Gastroesophageal sphincter (tissue), 4 donors: ENCODE data around the gene IRX6. TPM values are rescaled to one million over a fixed set of nuclear protein-coding genes. Genes with fewer than 3 reads are reported as not detected.

Experiments used
- ATAC-seq: fragments of 150-250 bp; one replicate; pipeline ENCODE4 v1.9.1; 2016; ENCODE audit warnings: mild to moderate bottlenecking, moderate library complexity
- H3K27ac ChIP-seq, 4 donors: fragments of 200-600 bp; sonication (generic) in 3 of 4; 1 replicate in 3 of 4; 2 replicates in 1 of 4; pipeline ENCODE4 v1.5.1; 2016 to 2019
- H3K27me3 ChIP-seq: fragments of 200-600 bp; sonication (generic); one replicate; pipeline ENCODE4 v1.5.1; 2019
- H3K36me3 ChIP-seq, 2 donors: fragments of 200-600 bp; sonication (generic); one replicate each; pipeline ENCODE4 v1.5.1; 2019; ENCODE audit warnings: control low read depth in 1 of 2
- H3K4me1 ChIP-seq, 3 donors: fragments of 200-600 bp; sonication (generic); 1 replicate in 2 of 3; 2 replicates in 1 of 3; pipeline ENCODE4 v1.5.1; 2016 to 2019; ENCODE audit warnings: control low read depth in 2 of 3
- H3K4me3 ChIP-seq, 2 donors: fragments of 200-600 bp; sonication (generic); one replicate each; pipeline ENCODE4 v1.5.1; 2019; ENCODE audit warnings: mild to moderate bottlenecking in 1 of 2, moderate library complexity in 1 of 2
- H3K9me3 ChIP-seq, 3 donors: fragments of 200-600 bp; sonication (generic); one replicate each; pipeline ENCODE4 v1.5.1; 2017 to 2019; ENCODE audit warnings: control low read depth in 2 of 3
- EP300 ChIP-seq: sonication (generic); formaldehyde crosslinking; IDR thresholded peaks from one replicate; pipeline ENCODE4 v1.6.1; 2017; ENCODE audit warnings: antibody characterized with exemption, mild to moderate bottlenecking
- POLR2A ChIP-seq, 2 donors: fragments of 450-650 bp; IDR thresholded peaks; one replicate each; pipeline ENCODE4 v1.6.1; 2017; ENCODE audit warnings: antibody characterized with exemption in 2 of 2, mild to moderate bottlenecking in 2 of 2, moderate library complexity in 1 of 2
- POLR2AphosphoS5 ChIP-seq: sonication (generic); formaldehyde crosslinking; IDR thresholded peaks from one replicate; pipeline ENCODE4 v1.6.1; 2017; ENCODE audit warnings: antibody characterized with exemption
- WGBS, 2 donors: methylation state at CpG; one replicate each; pipeline ENCODE4 v1.1.5; 2018; ENCODE audit warnings: low coverage in 1 of 2; 5-methylcytosine and 5-hydroxymethylcytosine counted together
- small RNA-seq, 4 donors: library from RNA; depleted of rRNA; stranded (forward); fragments of <200 nt; gene quantifications; one replicate each; pipeline ENCODE3, GENCODE V24; 2016
- total RNA-seq, 4 donors: library from RNA; depleted of rRNA; stranded (reverse); fragments of >200 nt; gene quantifications; one replicate each; pipeline ENCODE4 v1.1.0, GENCODE V29; 2016
- TF ChIP-seq, protein P1 (sequence below), 4 experiments: fragments of 200-600 bp in 2 of 4; fragments of 450-650 bp in 2 of 4; sonication (generic) in 1 of 4; IDR thresholded peaks; one replicate each; pipeline ENCODE4 v1.5.1; 2017 to 2019; ENCODE audit warnings: antibody characterized with exemption in 4 of 4, mild to moderate bottlenecking in 2 of 4, moderate library complexity in 2 of 4

IRX6 gene
- total RNA-seq, 4 donors from 2014 or later: 0.12 to 0.64 TPM; not detected in 2

- TF ChIP-seq EP300 (no peak), POLR2AphosphoS5 (no peak), POLR2A (IDR thresholded peaks at IDR 0.05) (no peak)
- TF ChIP-seq, protein P1, sequence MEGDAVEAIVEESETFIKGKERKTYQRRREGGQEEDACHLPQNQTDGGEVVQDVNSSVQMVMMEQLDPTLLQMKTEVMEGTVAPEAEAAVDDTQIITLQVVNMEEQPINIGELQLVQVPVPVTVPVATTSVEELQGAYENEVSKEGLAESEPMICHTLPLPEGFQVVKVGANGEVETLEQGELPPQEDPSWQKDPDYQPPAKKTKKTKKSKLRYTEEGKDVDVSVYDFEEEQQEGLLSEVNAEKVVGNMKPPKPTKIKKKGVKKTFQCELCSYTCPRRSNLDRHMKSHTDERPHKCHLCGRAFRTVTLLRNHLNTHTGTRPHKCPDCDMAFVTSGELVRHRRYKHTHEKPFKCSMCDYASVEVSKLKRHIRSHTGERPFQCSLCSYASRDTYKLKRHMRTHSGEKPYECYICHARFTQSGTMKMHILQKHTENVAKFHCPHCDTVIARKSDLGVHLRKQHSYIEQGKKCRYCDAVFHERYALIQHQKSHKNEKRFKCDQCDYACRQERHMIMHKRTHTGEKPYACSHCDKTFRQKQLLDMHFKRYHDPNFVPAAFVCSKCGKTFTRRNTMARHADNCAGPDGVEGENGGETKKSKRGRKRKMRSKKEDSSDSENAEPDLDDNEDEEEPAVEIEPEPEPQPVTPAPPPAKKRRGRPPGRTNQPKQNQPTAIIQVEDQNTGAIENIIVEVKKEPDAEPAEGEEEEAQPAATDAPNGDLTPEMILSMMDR (IDR thresholded peaks at IDR 0.05): no peak
- no peaks in the 10 kb centered on the region for H3K36me3 ChIP-seq
- WGBS, 2 donors: 72 to 73% methylated on average over 4 to 6 of the region's 7 CpGs
- H3K4me1 ChIP-seq: no peaks in the 10 kb centered on the region
- H3K9me3 ChIP-seq: no peaks in the 10 kb centered on the region
- no peak overlapping the region for H3K27ac ChIP-seq
- no peak for ATAC-seq
- no peak overlapping the region for H3K4me3 ChIP-seq
- peaks cover 8% of the 10 kb centered on the region for H3K27me3 ChIP-seq
These were observed 55.9 kb downstream of the IRX6 start for GRCh38 chr16:55379876-55380390.

Small RNA genes lying within 50 kb of the gene (small RNA-seq; reads per million reads assigned to genes)
- 0 reads per million in 4 donors for gene RN7SL841P

Other genes with a start within 250 kb of the IRX6 start
- 100 to 1,000 TPM; 155 to 309 (median 265) TPM for gene MMP2, start 155.0 kb downstream of the IRX6 start, total RNA-seq
- gene LPCAT2, start 184.9 kb downstream of the IRX6 start, total RNA-seq: 10 to 100 TPM in 3 of 4 donors, 1 to 10 TPM in 1; 8.0 to 27.1 (median 18.0) TPM
- gene CAPNS2, start 242.5 kb downstream of the IRX6 start, total RNA-seq: 1 to 10 TPM in 2 of 4 donors, under 1 TPM in 2; 0.58 to 3.1 (median 1.4) TPM